Endothelial cell of umbilical vein (primary cell): ENCODE data around the gene SMIM41. TPM values are rescaled to one million over a fixed set of nuclear protein-coding genes. Genes with fewer than 3 reads are reported as not detected.

Experiments used
- BruUV-seq: library from RNA; stranded (reverse); fragments of 400-500 nt; replicated peaks from 2 replicates; lab custom pipeline; 2021; lab: Mats Ljungman, UMichigan
- CTCF ChIA-PET: fragments of 300-600, 350-600 bp; sonication (Branson Sonifier 250); formaldehyde crosslinking; loops from one replicate; lab custom pipeline; 2021; ENCODE audit warnings: antibody characterized with exemption, inconsistent platforms; lab: Charles Lee
- POLR2A ChIA-PET: fragments of 300-600, 350-600 bp; sonication (Branson Sonifier 250); formaldehyde crosslinking; loops from one replicate; lab custom pipeline; 2021; ENCODE audit warnings: antibody characterized with exemption, inconsistent platforms; lab: Charles Lee
- DNase-seq: peaks from one replicate; pipeline ENCODE4 v3.0.0-alpha.2; 2011; ENCODE audit warnings: low read depth, low spot score
- FAIRE-seq: peaks from 2 replicates; lab custom pipeline; 2011; peaks lifted over from hg19 to GRCh38; lab: Jason Lieb, UNC
- H2AFZ ChIP-seq: 2 replicates; pipeline ENCODE4 v1.6.0; 2012; ENCODE audit warnings: low read depth, low read length, control low read depth, inconsistent platforms
- H3K27ac ChIP-seq: 2 replicates; pipeline ENCODE4 v1.5.1; 2011; ENCODE audit warnings: low read depth, mild to moderate bottlenecking, control low read depth, low read length, moderate library complexity; ENCODE audit not compliant: insufficient read depth
- H3K27me3 ChIP-seq, 2 experiments: 2 replicates each; pipeline versions ENCODE4 v1.6.0 to v1.6.1; 2011; ENCODE audit warnings: low read length in 2 of 2, mixed read lengths in 1 of 2; ENCODE audit not compliant: control insufficient read depth in 2 of 2, insufficient read depth in 2 of 2
- H3K36me3 ChIP-seq, 2 experiments: 2 replicates in 1 of 2; 3 replicates in 1 of 2; pipeline ENCODE4 v1.5.1; 2011; ENCODE audit warnings: low read length in 2 of 2, mild to moderate bottlenecking in 1 of 2, moderate library complexity in 1 of 2; ENCODE audit not compliant: control insufficient read depth in 2 of 2, insufficient read depth in 2 of 2; ENCODE audit errors: extremely low read depth in 1 of 2
- H3K4me1 ChIP-seq: 3 replicates; pipeline ENCODE4 v1.5.1; 2011; ENCODE audit warnings: mild to moderate bottlenecking, low read length; ENCODE audit not compliant: control insufficient read depth, insufficient read depth; ENCODE audit errors: extremely low read depth
- H3K4me2 ChIP-seq: 2 replicates; pipeline ENCODE4 v1.6.1; 2011; ENCODE audit warnings: low read length, control low read depth, mixed read lengths; ENCODE audit not compliant: insufficient read depth
- H3K4me3 ChIP-seq, 3 experiments: fragments of 200-600 bp in 1 of 3; sonication (generic), shearing (Covaris generic) in 1 of 3; replicated peaks in 1 of 3; 2 replicates each; pipeline ENCODE4 v1.5.1; 2011 to 2016; ENCODE audit warnings: control low read depth in 3 of 3, low read length in 3 of 3, mild to moderate bottlenecking in 2 of 3, inconsistent platforms in 1 of 3, low read depth in 1 of 3, moderate library complexity in 1 of 3; ENCODE audit not compliant: insufficient read depth in 1 of 3
- H3K79me2 ChIP-seq: 2 replicates; pipeline ENCODE4 v1.6.0; 2012; ENCODE audit warnings: low read length, inconsistent platforms; ENCODE audit not compliant: control insufficient read depth, insufficient read depth
- H3K9ac ChIP-seq: replicated peaks from 2 replicates; pipeline ENCODE3; 2011; ENCODE audit warnings: low read length, control low read depth; ENCODE audit not compliant: insufficient read depth; ENCODE audit errors: extremely low read depth
- H3K9me1 ChIP-seq: replicated peaks from 3 replicates; pipeline ENCODE4 v1.6.0; 2011; ENCODE audit warnings: mild to moderate bottlenecking, low read length; ENCODE audit not compliant: control insufficient read depth, insufficient read depth; ENCODE audit errors: extremely low read depth
- H3K9me3 ChIP-seq: replicated peaks from 2 replicates; pipeline ENCODE4 v1.5.1; 2012; ENCODE audit warnings: low read length, inconsistent platforms; ENCODE audit not compliant: control insufficient read depth, insufficient read depth
- H4K20me1 ChIP-seq: replicated peaks from 2 replicates; pipeline ENCODE3; 2011; ENCODE audit warnings: mild to moderate bottlenecking, low read length; ENCODE audit not compliant: control insufficient read depth, insufficient read depth; ENCODE audit errors: extremely low read depth
- CTCF ChIP-seq, 2 donors: IDR thresholded peaks; 1 replicate in 1 of 2; 2 replicates in 1 of 2; pipeline ENCODE4 v1.5.1; 2011; ENCODE audit warnings: low read length in 2 of 2, mild to moderate bottlenecking in 2 of 2, moderate library complexity in 2 of 2, control low read depth in 1 of 2, inconsistent platforms in 1 of 2, low read depth in 1 of 2; ENCODE audit not compliant: insufficient read depth in 1 of 2; ENCODE audit errors: extremely low read depth in 1 of 2
- EZH2 ChIP-seq: IDR thresholded peaks from 2 replicates; pipeline ENCODE4 v1.6.1; 2012; ENCODE audit warnings: borderline replicate concordance, low read depth, mild to moderate bottlenecking, moderate library complexity, low read length, inconsistent platforms; ENCODE audit not compliant: severe bottlenecking
- FOS ChIP-seq: IDR thresholded peaks from 2 replicates; pipeline ENCODE4 v1.6.1; 2011; ENCODE audit warnings: mild to moderate bottlenecking, low read length, moderate library complexity, borderline replicate concordance; ENCODE audit not compliant: insufficient read depth
- GATA2 ChIP-seq: IDR thresholded peaks from 2 replicates; pipeline ENCODE4 v1.7.0; 2011; ENCODE audit warnings: low read depth, mild to moderate bottlenecking, moderate library complexity, mixed read lengths, low read length; ENCODE audit not compliant: insufficient read length, insufficient read depth
- JUN ChIP-seq: IDR thresholded peaks from 2 replicates; pipeline ENCODE4 v1.6.1; 2011; ENCODE audit warnings: borderline replicate concordance, low read depth; ENCODE audit not compliant: insufficient read length, insufficient read depth
- MAX ChIP-seq: IDR thresholded peaks from 2 replicates; pipeline ENCODE4 v1.6.1; 2011; ENCODE audit not compliant: insufficient read depth, insufficient read length
- MYC ChIP-seq: IDR thresholded peaks from one replicate; pipeline ENCODE4 v1.6.1; 2011; ENCODE audit warnings: mild to moderate bottlenecking, low read depth, low read length
- POLR2A ChIP-seq: IDR thresholded peaks from 2 replicates; pipeline ENCODE4 v1.6.1; 2012; ENCODE audit warnings: low read depth, mild to moderate bottlenecking, control low read depth, low read length
- dilution Hi-C: fragments of 300-500 bp; cut with MboI; formaldehyde crosslinking; loops from one replicate; pipeline ENCODE4 v1.15.0; 2019; ENCODE audit warnings: low sequenced_read_pairs; ENCODE audit not compliant: extremely low pct_ligation_motif_present
- intact Hi-C: fragments of 100-400 bp; cut with micrococcal nuclease; formaldehyde crosslinking; loops from one replicate; pipeline ENCODE4 v1.10.0; 2022
- polyA plus RNA-seq, 4 experiments: library from polyadenylated mRNA; depleted of rRNA in 3 of 4; stranded (reverse) in 3 of 4; unstranded in 1 of 4; fragments of >200 nt; gene quantifications; 2 replicates each; pipeline versions ENCODE4 v1.2.1 to v1.2.3, GENCODE V29; 2011 to 2012; ENCODE audit warnings: missing spikeins in 1 of 4
- total RNA-seq: library from RNA; stranded (reverse); gene quantifications from 2 replicates; pipeline ENCODE4 v1.2.3, GENCODE V29; 2021

Gene SMIM41
- total and polyA plus RNA-seq, 2 donors (not counting 3 experiments of a cell fraction or from before 2014, with no cell fraction given) = not detected

DNA sequence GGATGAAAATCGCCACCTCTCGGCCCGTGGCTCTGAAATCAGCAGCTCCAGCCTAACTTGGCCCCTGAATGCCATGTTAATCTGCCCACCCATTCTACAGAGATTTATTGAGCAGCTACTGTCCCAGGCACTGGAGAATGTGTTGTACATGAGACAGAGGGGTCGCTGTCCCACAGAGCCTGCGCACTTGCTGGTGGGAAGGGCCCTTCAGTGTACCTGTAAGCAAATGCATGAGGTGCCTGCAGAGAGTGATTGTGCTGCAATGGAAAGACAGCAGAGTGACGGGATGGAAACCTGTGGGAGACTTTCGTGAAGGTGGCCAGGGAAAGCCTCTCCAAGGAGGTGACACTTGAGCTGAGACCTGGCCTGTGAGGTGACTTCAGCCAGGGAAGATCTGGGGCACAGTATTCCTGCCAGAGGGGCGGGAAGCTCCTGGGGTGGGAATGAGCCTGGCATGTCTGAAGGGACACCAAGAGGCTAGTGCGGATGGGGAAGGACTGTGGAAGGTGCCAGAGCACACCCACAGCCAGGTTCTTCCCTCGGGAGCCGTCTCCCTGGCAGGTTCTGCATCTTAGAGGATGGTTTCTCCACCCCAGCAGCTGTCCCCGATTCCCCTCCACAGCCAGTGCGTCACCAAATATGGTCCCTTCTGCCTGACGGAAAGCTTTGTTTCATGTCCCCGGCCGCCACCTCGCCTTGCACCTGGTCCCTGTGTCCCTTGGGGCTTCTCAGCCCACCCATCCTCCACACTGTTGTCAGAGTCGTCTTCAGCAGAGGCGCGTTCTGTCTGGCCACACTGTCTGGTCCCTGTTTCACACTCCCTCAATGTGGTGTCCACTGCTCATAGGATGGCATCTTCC is 8.7 kb downstream of the SMIM41 start:
- Histone ChIP-seq H3K9me3 (no peaks in the 10 kb centered on the region), H4K20me1 (no peaks in the 10 kb centered on the region), H3K27me3 (peaks cover 17% of the 10 kb centered on the region in 2 experiments), H3K27ac (no peak overlapping the region), H2AFZ (no peak overlapping the region), H3K36me3 (no peaks in the 10 kb centered on the region), H3K79me2 (no peaks in the 10 kb centered on the region), H3K4me3 (no peak overlapping the region), H3K9ac (no peak overlapping the region), H3K4me2 (no peak overlapping the region), H3K9me1 (no peaks in the 10 kb centered on the region), H3K4me1 (no peaks in the 10 kb centered on the region)
- TF ChIP-seq JUN (no peak), POLR2A (no peak), MYC (no peak), EZH2 (no peak), GATA2 (no peak), FOS (no peak), CTCF (IDR thresholded peaks at IDR 0.05; ENCODE audit: extremely low read depth in 1 of 2, insufficient read depth in 1 of 2, low read depth in 1 of 2, low read length in 2 of 2) (no peak), MAX (no peak)
- CTCF ChIA-PET = interaction anchor here (12.8 kb wide), 1 partner anchor 62 kb away, joined by 452 read pairs; no protein-coding TSS in a partner anchor
- no TSS peak for BruUV-seq
- DNase-seq (no peak), FAIRE-seq (no peak)
- dilution Hi-C loops (no loop called here), intact Hi-C loops (no loop called here)
- POLR2A ChIA-PET = no interaction called here
